ENCODE measurements around the gene RNF141.

DNA sequence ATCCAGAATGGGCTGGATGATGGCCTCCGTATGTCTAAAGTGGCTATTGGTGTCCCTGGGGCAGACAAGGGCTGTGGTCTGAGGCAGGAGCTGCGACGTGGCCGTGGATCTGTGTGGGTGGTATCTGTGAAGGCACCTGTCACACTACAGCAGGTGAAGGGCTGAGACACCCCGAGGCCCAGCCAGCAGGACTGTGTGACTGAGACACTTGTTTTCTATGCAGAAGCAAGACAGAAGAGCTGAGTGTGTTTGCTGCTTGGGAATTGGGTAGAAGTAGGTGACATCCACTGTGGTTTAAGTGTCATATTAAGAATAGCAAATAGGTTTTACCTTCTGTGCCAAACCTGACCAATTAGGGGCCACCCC, 51.0 kb downstream of the RNF141 start:
- TF ChIP-seq, protein P1, sequence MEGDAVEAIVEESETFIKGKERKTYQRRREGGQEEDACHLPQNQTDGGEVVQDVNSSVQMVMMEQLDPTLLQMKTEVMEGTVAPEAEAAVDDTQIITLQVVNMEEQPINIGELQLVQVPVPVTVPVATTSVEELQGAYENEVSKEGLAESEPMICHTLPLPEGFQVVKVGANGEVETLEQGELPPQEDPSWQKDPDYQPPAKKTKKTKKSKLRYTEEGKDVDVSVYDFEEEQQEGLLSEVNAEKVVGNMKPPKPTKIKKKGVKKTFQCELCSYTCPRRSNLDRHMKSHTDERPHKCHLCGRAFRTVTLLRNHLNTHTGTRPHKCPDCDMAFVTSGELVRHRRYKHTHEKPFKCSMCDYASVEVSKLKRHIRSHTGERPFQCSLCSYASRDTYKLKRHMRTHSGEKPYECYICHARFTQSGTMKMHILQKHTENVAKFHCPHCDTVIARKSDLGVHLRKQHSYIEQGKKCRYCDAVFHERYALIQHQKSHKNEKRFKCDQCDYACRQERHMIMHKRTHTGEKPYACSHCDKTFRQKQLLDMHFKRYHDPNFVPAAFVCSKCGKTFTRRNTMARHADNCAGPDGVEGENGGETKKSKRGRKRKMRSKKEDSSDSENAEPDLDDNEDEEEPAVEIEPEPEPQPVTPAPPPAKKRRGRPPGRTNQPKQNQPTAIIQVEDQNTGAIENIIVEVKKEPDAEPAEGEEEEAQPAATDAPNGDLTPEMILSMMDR (IDR thresholded peaks at IDR 0.05), result no peak
- no peak for TF ChIP-seq REST (IDR thresholded peaks at IDR 0.05; ENCODE audit: insufficient read depth in 1 of 2, low read depth in 2 of 2, low read length in 1 of 2)
- no peak for TF ChIP-seq TCF7L2 (IDR thresholded peaks at IDR 0.05; ENCODE audit: low read depth, low read length)
